Smooth muscle cell (in vitro differentiated cells): ENCODE data around the gene ZNF512B. TPM values are rescaled to one million over a fixed set of nuclear protein-coding genes. Genes with fewer than 3 reads are reported as not detected.
A peak's percentile ranks its signal among the peaks of the same experiment; 100 is the strongest.

ENCODE experiments used
- DNase-seq: peaks from one replicate; lab custom pipeline; 2025; ENCODE audit not compliant: unreplicated experiment; lab: John Stamatoyannopoulos, UW
- H2AFZ ChIP-seq: fragments of 200-600 bp; sonication (generic); 2 replicates; pipeline ENCODE4 v1.6.0; 2016; ENCODE audit warnings: antibody characterized with exemption, low read depth, mild to moderate bottlenecking
- H3F3A ChIP-seq: fragments of 200-600 bp; sonication (generic); 2 replicates; pipeline ENCODE4 v1.6.0; 2017; ENCODE audit warnings: antibody characterized with exemption, low read depth
- H3K27ac ChIP-seq: fragments of 200-600 bp; sonication (generic); 2 replicates; pipeline ENCODE4 v1.5.1; 2016; ENCODE audit warnings: low read depth, mild to moderate bottlenecking
- H3K27me3 ChIP-seq: fragments of 200-600 bp; sonication (generic); 2 replicates; pipeline ENCODE4 v1.6.1; 2016; ENCODE audit warnings: low read depth, mild to moderate bottlenecking
- H3K36me3 ChIP-seq: fragments of 200-600 bp; sonication (generic); 2 replicates; pipeline ENCODE4 v1.5.1; 2016; ENCODE audit warnings: low read depth
- H3K4me1 ChIP-seq: fragments of 200-600 bp; sonication (generic); 2 replicates; pipeline ENCODE4 v1.5.1; 2016; ENCODE audit warnings: low read depth
- H3K4me2 ChIP-seq: fragments of 200-600 bp; sonication (generic); 2 replicates; pipeline ENCODE4 v1.6.0; 2016; ENCODE audit warnings: mild to moderate bottlenecking
- H3K4me3 ChIP-seq: fragments of 200-600 bp; sonication (generic); 2 replicates; pipeline ENCODE4 v1.5.1; 2016; ENCODE audit warnings: mild to moderate bottlenecking
- H3K79me2 ChIP-seq: fragments of 200-600 bp; sonication (generic); 2 replicates; pipeline ENCODE4 v1.6.0; 2016; ENCODE audit warnings: low read depth, mild to moderate bottlenecking
- H3K9ac ChIP-seq: fragments of 200-600 bp; sonication (generic); 2 replicates; pipeline ENCODE4 v1.6.0; 2016; ENCODE audit warnings: low read depth
- H3K9me3 ChIP-seq: fragments of 200-600 bp; sonication (generic); replicated peaks from 2 replicates; pipeline ENCODE4 v1.5.1; 2016; ENCODE audit warnings: low read depth
- H4K20me1 ChIP-seq: fragments of 200-600 bp; sonication (generic); 2 replicates; pipeline ENCODE4 v1.6.0; 2016; ENCODE audit warnings: low read depth
- CTCF ChIP-seq: fragments of 200-600 bp; sonication (generic); IDR thresholded peaks from 2 replicates; pipeline ENCODE4 v1.5.1; 2017; ENCODE audit warnings: borderline replicate concordance, mild to moderate bottlenecking, antibody characterized with exemption; ENCODE audit not compliant: insufficient read depth, poor library complexity, severe bottlenecking
- WGBS: methylation state at CpG from one replicate; pipeline ENCODE4 v1.1.7; 2016; ENCODE audit warnings: low lambda C conversion rate; 5-methylcytosine and 5-hydroxymethylcytosine counted together
- polyA plus RNA-seq: library from polyadenylated mRNA; unstranded; fragments of >200 nt; fragmentation: Nextera tagmentation; extraction: Ambion mirVana; gene quantifications from 2 replicates; pipeline ENCODE4 v1.2.1, GENCODE V29; 2016
- total RNA-seq: library from RNA; depleted of rRNA; stranded (reverse); fragments of >200 nt; gene quantifications from 2 replicates; pipeline ENCODE4 v1.2.3, GENCODE V29; 2014

The ZNF512B gene
- total and polyA plus RNA-seq, 2 experiments from 2014 or later, result 4.6 to 5.6 TPM

GRCh38 chr20:63937596-63937995 lies 32.1 kb downstream of the ZNF512B start:
- TF ChIP-seq CTCF, result no peak
- H3K9me3 ChIP-seq, result no peaks in the 10 kb centered on the region
- no peaks in the 10 kb centered on the region for H3K27me3 ChIP-seq
- DNase-seq, result no peak
- H3K4me3 ChIP-seq, result no peak overlapping the region
- 95% methylated on average over 14 of the region's 14 CpGs for WGBS
- no peak overlapping the region for H3K9ac ChIP-seq
- H2AFZ ChIP-seq, result no peak overlapping the region
- no peaks in the 10 kb centered on the region for H3K36me3 ChIP-seq
- H3K27ac ChIP-seq, result no peak overlapping the region
- no peak overlapping the region for H3K4me2 ChIP-seq
- H3K79me2 ChIP-seq, result no peaks in the 10 kb centered on the region
- H3F3A ChIP-seq, result peaks cover 12% of the 10 kb centered on the region
- no peaks in the 10 kb centered on the region for H3K4me1 ChIP-seq
- H4K20me1 ChIP-seq, result peaks cover 96% of the 10 kb centered on the region

- DNase-seq, result no peak
- Histone ChIP-seq H3K27ac (no peak overlapping the region), H3K79me2 (no peaks in the 10 kb centered on the region), H3F3A (peaks cover 8% of the 10 kb centered on the region), H3K4me2 (no peak overlapping the region), H3K27me3 (no peaks in the 10 kb centered on the region), H3K4me1 (no peaks in the 10 kb centered on the region), H3K36me3 (no peaks in the 10 kb centered on the region), H2AFZ (no peak overlapping the region), H3K9ac (no peak overlapping the region), H4K20me1 (peaks cover 86% of the 10 kb centered on the region), H3K9me3 (no peaks in the 10 kb centered on the region), H3K4me3 (no peak overlapping the region)
- WGBS, result 96% methylated on average over 9 of the region's 9 CpGs
- TF ChIP-seq CTCF, result no peak
These were observed 34.3 kb downstream of the ZNF512B start for GRCh38 chr20:63935447-63935846.

- no peaks in the 10 kb centered on the region for H3K79me2 ChIP-seq
- no peak for DNase-seq
- H3K27ac ChIP-seq, result no peak overlapping the region
- H3K27me3 ChIP-seq, result no peaks in the 10 kb centered on the region
- H3K36me3 ChIP-seq, result no peaks in the 10 kb centered on the region
- no peak overlapping the region for H2AFZ ChIP-seq
- peak; percentile 34 for TF ChIP-seq CTCF
- peaks cover 8% of the 10 kb centered on the region for H3F3A ChIP-seq
- peaks cover 82% of the 10 kb centered on the region for H4K20me1 ChIP-seq
- H3K9ac ChIP-seq, result no peak overlapping the region
- no peak overlapping the region for H3K4me3 ChIP-seq
- H3K9me3 ChIP-seq, result no peaks in the 10 kb centered on the region
- H3K4me1 ChIP-seq, result no peaks in the 10 kb centered on the region
- WGBS, result 93% methylated on average over 37 of the region's 37 CpGs
- H3K4me2 ChIP-seq, result no peak overlapping the region
These were observed 35.3 kb downstream of the ZNF512B start for GRCh38 chr20:63934271-63935068.

- TF ChIP-seq CTCF, result no peak
- no peak overlapping the region for H3K27ac ChIP-seq
- no peaks in the 10 kb centered on the region for H3K4me1 ChIP-seq
- no peaks in the 10 kb centered on the region for H3K36me3 ChIP-seq
- WGBS, result 93% methylated on average over 5 of the region's 5 CpGs
- no peak overlapping the region for H3K9ac ChIP-seq
- no peaks in the 10 kb centered on the region for H3K9me3 ChIP-seq
- H3K27me3 ChIP-seq, result no peaks in the 10 kb centered on the region
- H3K79me2 ChIP-seq, result no peaks in the 10 kb centered on the region
- peaks cover 8% of the 10 kb centered on the region for H3F3A ChIP-seq
- H4K20me1 ChIP-seq, result peaks cover 79% of the 10 kb centered on the region
- H3K4me3 ChIP-seq, result no peak overlapping the region
- no peak overlapping the region for H2AFZ ChIP-seq
- DNase-seq, result no peak
- no peak overlapping the region for H3K4me2 ChIP-seq
These were observed 36.1 kb downstream of the ZNF512B start for GRCh38 chr20:63933646-63934045.
